VCaP (cell line): ENCODE measurements around the gene MORN1.
A peak's percentile ranks its signal among the peaks of the same experiment; 100 is the strongest.

Experiments used
- H3K27ac ChIP-seq: fragments of 450-650 bp; 2 replicates; pipeline ENCODE4 v1.5.1; 2017
- CTCF ChIP-seq: fragments of 450-650 bp; conservative IDR thresholded peaks from 2 replicates; pipeline ENCODE4 v1.5.1; 2017; ENCODE audit warnings: mild to moderate bottlenecking, moderate library complexity

Gene MORN1

GRCh38 chr1:2422523-2422922, 31.2 kb upstream of the MORN1 start:
- H3K27ac ChIP-seq, result no peak overlapping the region
- no peak for TF ChIP-seq CTCF

GRCh38 chr1:2419416-2419815, 28.1 kb upstream of the MORN1 start:
- H3K27ac ChIP-seq, result no peak overlapping the region
- no peak for TF ChIP-seq CTCF

GRCh38 chr1:2418791-2419320, 27.5 kb upstream of the MORN1 start:
- no peak for TF ChIP-seq CTCF
- no peak overlapping the region for H3K27ac ChIP-seq

- no peak for TF ChIP-seq CTCF
- no peak overlapping the region for H3K27ac ChIP-seq
Measured at GRCh38 chr1:2417833-2418225, 26.5 kb upstream of the MORN1 start.

GRCh38 chr1:2417083-2417832, 25.9 kb upstream of the MORN1 start:
- no peak for TF ChIP-seq CTCF

GRCh38 chr1:2416403-2416802, 25.0 kb upstream of the MORN1 start:
- TF ChIP-seq CTCF, result no peak
- peak overlapping the region; percentile 99 for H3K27ac ChIP-seq

More at GRCh38 chr1:2417083-2417832, 25.9 kb upstream of the MORN1 start:
- H3K27ac ChIP-seq, result peak overlapping the region; percentile 99; the same call in 1 of the 2 replicates

GRCh38 chr1:2415801-2416208, 24.5 kb upstream of the MORN1 start:
- TF ChIP-seq CTCF, result peak; percentile 16

More at GRCh38 chr1:2415801-2416208, 24.5 kb upstream of the MORN1 start:
- H3K27ac ChIP-seq, result peak overlapping the region; percentile 99
